CD4-positive, alpha-beta T cell treated with Interleukin-15 for 4 hours (primary cell): ENCODE data around the gene ATP7B.
"Not testable (repeated sequence)": the region's sequence is repeated elsewhere in the genome, so short reads cannot be mapped to it uniquely, and the experiment has no call there.

Experiments
- DNase-seq: peaks from one replicate; pipeline ENCODE4 v3.0.0-alpha.2; 2020; ENCODE audit warnings: low spot score

The ATP7B gene

DNA sequence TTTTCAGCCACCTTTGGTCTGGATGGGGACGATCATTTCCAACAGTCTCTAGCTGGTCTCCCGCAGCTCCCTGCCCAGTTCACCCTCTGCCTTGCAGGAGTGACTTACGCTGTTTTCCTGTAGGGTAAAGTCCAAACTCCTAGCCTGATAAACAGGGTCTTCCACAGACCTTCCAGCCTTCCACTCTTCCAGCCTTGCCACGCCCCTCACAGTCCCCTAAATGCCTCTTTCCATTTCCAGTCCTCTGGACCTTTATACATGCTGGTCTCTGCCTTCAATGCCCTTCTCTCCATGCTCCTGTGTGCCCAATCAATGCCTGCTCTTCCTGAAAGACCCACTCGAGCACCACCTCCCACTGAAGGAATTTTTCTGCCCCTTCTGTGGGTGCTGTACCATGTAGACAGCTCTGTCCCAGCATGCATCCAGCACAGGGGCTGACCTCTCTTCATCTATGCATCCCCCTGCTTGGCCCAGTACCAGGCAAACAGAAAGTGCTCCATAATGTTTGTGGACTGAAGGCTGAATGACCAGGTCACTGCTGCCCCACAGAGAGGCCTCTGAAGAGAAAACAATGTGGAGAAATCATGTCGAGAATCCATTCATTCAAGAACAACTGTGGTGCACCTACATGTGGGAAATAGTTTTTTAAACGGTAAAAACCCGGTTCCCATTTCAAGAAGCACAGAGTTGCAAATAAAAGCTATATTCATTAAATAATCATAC, 4.6 kb downstream of the ATP7B start:
- DNase-seq = no peak

DNA sequence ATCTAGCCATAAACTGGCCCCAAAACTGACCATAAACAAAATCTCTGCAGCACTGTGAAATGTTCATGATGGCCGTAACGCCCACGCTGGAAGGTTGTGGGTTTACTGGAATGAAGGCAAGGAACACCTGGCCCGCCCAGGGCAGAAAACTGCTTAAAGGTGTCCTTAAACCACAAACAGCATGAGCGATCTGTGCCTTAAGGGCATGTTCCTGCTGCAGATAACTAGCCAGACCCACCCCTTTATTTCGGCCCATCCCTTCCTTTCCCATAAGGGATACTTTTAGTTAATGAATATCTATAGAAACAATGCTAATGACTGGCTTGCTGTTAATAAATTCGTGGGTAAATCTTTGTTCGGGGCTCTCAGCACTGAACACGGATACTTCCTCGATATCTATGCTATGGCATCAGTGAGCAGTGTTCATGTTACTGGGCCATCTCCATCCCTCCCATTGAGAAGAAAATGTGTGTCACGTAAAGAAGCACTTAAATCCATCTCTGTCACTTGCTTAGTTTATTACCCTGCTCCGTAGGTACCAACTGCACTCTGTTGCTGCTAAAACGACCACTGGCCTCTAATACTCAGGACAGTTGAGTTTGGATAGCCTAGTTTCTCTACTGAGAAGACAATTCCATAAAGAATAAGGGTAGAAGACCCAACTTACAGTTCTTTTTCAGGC, 5.3 kb downstream of the ATP7B start:
- no peak for DNase-seq

GRCh38 chr13:52004511-52005170, 6.6 kb downstream of the ATP7B start:
- no peak for DNase-seq

- DNase-seq = no peak
Observed at GRCh38 chr13:52003541-52003940, 7.7 kb downstream of the ATP7B start.

- no peak for DNase-seq
Observed at GRCh38 chr13:52002361-52002760, 8.9 kb downstream of the ATP7B start.

DNA sequence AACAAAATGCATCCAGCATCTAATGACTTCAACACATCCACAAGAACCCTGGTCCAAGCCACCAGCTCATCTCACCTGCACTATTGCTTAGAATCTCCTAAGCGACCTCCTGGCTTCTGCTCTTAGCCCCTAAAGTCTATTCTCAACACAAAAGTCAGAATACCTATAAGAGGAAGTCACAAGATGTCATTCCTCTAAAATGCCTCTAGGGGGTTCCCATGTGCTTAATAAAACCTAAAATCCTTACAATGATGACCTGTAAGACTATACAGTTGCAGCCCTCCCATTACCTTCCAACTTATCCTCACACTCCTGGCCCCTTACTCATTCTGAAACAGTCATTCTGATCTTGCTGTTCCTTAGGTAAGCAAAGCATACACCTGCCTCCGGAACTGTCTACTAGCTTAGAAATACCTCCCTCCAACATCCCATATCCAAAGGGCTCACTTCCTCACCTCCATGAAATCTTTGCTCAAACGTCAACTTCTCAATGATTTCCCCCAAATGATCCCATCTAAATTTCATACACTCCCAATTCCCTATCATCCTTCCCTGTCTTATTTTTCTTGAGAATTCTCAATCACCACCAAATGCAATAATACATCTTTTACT, 10.0 kb downstream of the ATP7B start:
- DNase-seq = peak; percentile 46

- no peak for DNase-seq
Observed at GRCh38 chr13:51999921-52000320, 11.3 kb downstream of the ATP7B start.

GRCh38 chr13:51999510-51999911, 11.7 kb downstream of the ATP7B start:
- DNase-seq = no peak

- DNase-seq = no peak
Observed at GRCh38 chr13:51998723-51999509, 12.3 kb downstream of the ATP7B start.

- no peak for DNase-seq
Observed at GRCh38 chr13:51997641-51998330, 13.5 kb downstream of the ATP7B start.

- no peak for DNase-seq
Observed at GRCh38 chr13:51997186-51997585, 14.1 kb downstream of the ATP7B start.

DNA sequence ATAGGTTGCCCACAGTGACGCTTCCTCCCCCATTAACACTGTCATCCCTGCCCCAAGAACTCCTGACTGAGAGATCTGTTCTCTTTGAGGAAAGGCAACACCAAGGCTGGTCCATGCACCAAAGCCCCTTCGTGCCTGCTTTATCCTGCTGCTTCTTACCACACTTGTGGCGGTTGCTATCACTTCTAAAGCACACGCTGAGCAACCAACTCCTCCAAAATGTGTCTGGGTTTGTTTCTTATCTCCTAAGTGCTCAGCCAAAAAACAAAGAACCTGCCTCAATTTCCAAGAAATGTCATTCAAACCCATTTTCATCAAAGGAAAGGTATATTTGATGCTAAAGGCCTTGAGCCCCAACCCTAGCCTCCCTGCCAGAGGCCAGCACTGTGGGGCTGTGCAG, 14.6 kb downstream of the ATP7B start:
- no peak for DNase-seq

DNA sequence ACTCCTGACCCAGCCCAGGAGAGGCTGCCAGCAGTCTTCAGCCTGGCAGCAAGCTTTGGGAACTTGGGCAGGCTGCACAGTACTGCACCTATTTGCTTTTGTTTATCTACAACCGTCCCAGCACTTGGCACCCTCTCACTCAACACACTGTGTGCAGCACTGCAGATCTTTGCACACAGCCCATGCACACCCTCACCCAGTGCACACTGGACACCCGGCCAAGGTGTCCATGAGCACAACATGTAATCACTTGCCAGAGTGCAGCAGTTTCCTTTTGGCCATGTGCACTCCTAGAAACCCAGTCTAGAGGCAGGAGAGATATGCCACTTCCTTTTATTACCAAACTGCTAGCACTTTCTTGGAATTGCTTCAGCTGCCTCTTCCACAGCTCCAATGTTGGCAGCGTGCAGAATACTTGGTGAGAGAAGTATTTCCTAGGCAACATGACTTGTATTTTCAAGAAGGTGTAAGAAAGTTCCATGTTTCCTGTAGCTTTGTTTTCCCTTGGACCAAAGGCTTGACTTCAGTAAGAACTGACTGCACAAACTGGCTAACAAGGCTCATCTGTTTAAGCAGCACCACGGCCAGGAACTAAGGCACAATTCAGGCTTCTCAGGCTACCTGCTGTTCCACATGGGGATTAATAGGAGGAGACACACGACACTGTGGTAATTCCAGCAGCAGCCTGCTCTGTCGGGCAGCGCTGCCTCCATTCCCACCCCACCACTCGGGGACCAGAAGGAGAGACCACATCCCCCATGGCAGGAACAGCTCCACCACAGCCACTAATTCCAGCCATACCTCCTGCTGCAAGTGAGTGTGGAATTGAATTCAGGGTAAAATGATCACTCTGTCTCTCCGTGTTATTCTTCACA, 15.3 kb downstream of the ATP7B start:
- no peak for DNase-seq

DNA sequence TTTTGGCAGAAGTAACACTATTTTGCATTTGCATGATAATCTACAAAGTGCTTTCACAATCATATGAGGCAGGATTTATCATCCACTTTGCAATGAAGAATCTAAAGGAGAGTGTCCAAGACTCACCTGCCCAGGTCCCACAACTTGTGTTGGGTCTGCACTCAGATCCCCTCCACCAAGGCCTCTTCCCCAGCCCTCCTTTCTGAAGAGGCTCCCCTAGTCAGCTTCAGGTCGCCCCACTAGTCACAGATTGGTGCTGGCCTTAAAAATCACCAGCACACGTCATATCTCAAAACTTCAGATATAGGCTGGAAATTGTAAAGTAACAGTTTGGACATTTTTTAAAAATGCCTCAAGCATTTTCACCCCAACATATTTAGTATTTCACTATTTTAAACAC, 17.5 kb downstream of the ATP7B start:
- DNase-seq = no peak

- no peak for DNase-seq
Observed at GRCh38 chr13:51988988-51989618, 22.1 kb downstream of the ATP7B start.

- DNase-seq = not testable (repeated sequence)
Observed at GRCh38 chr13:51984904-51985303, 26.3 kb downstream of the ATP7B start.

DNA sequence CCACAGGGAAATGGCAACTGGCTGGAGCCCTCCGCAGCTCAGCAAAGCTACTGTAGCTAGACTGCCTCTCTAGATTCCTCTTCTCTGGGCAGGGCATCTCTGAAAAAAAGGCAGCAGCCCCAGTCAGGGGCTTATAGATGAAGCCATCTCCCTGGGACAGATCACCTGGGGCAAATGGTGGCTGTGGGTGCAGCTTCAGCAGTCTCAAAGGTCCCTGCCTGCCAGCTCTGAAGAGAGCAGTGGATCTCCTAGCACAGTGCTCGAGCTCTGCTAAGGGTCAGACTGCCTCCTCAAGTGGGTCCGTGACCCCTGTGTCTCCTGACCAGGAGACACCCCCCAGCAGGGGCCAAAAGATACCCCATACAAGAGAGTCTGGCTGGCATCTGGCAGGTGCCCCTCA, 28.0 kb downstream of the ATP7B start:
- DNase-seq = not testable (repeated sequence)

DNA sequence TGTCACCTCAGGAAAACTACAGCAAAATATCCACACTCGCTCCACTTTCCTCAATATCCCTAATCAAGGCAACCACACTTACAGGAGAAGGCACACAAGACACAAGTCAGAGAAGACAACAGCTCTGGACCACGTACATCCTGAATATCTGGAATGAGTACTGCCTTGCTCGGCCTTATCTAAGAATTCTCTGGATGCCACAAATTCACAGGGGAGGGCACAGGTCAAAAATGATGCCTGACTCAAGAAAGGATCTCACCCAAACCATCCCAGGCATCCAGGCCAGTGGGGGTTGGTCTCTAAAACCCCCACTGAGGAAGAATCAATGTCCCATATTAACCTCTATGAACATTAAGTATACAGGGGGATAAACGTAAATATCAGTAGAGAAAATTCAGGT, 29.9 kb downstream of the ATP7B start:
- DNase-seq = no peak

GRCh38 chr13:51980908-51981307, 30.3 kb downstream of the ATP7B start:
- DNase-seq = no peak
